HG03095 (cell line): Measurements from ENCODE around the gene PFDN1.

Experiments
- ATAC-seq: cut with Tn5 transposase; IDR thresholded peaks from one replicate; pipeline ENCODE4 v1.9.1; 2021; ENCODE audit warnings: moderate library complexity; ENCODE audit not compliant: unreplicated experiment

PFDN1 gene

GRCh38 chr5:140329739-140330481, 27.0 kb upstream of the PFDN1 start:
- no peak for ATAC-seq

GRCh38 chr5:140328036-140328764, 25.3 kb upstream of the PFDN1 start:
- ATAC-seq = no peak

GRCh38 chr5:140327589-140327988, 24.7 kb upstream of the PFDN1 start:
- no peak for ATAC-seq

GRCh38 chr5:140325486-140325885, 22.6 kb upstream of the PFDN1 start:
- no peak for ATAC-seq

- ATAC-seq = no peak
Observed at GRCh38 chr5:140324617-140325241, 21.8 kb upstream of the PFDN1 start.

- no peak for ATAC-seq
Observed at GRCh38 chr5:140324041-140324600, 21.2 kb upstream of the PFDN1 start.

- ATAC-seq = no peak
Observed at GRCh38 chr5:140322751-140323731, 20.1 kb upstream of the PFDN1 start.

- ATAC-seq = no peak
Observed at GRCh38 chr5:140321796-140322195, 18.9 kb upstream of the PFDN1 start.

GRCh38 chr5:140319833-140320232, 16.9 kb upstream of the PFDN1 start:
- ATAC-seq = no peak

GRCh38 chr5:140318792-140319191, 15.9 kb upstream of the PFDN1 start:
- no peak for ATAC-seq

GRCh38 chr5:140317859-140318258, 15.0 kb upstream of the PFDN1 start:
- ATAC-seq = no peak

GRCh38 chr5:140312791-140313189, 9.9 kb upstream of the PFDN1 start:
- ATAC-seq = no peak

- no peak for ATAC-seq
Observed at GRCh38 chr5:140312067-140312790, 9.3 kb upstream of the PFDN1 start.

GRCh38 chr5:140311011-140311467, 8.1 kb upstream of the PFDN1 start:
- ATAC-seq = no peak

- no peak for ATAC-seq
Observed at GRCh38 chr5:140310434-140310833, 7.5 kb upstream of the PFDN1 start.

GRCh38 chr5:140309706-140310249, 6.9 kb upstream of the PFDN1 start:
- ATAC-seq = no peak

GRCh38 chr5:140305471-140305870, 2.6 kb upstream of the PFDN1 start:
- ATAC-seq = no peak

GRCh38 chr5:140303966-140304365, 1.1 kb upstream of the PFDN1 start:
- no peak for ATAC-seq

- ATAC-seq = no peak
Observed at GRCh38 chr5:140301136-140301535, 1.8 kb downstream of the PFDN1 start.
